GM10847 (cell line): Measurements from ENCODE around the gene FBXO45.
A peak's percentile ranks its signal among the peaks of the same experiment; 100 is the strongest.

Experiments used
- POLR2A ChIP-seq: IDR thresholded peaks from 2 replicates; pipeline ENCODE4 v1.6.1; 2011; ENCODE audit not compliant: insufficient read length; ENCODE audit errors: extremely low read depth

Gene FBXO45

GRCh38 chr3:196632046-196632751, 63.7 kb downstream of the FBXO45 start:
- TF ChIP-seq POLR2A = peak; percentile 66

GRCh38 chr3:196633555-196634151, 65.2 kb downstream of the FBXO45 start:
- peak; percentile 13 for TF ChIP-seq POLR2A

- no peak for TF ChIP-seq POLR2A
Measured at GRCh38 chr3:196634224-196634623, 65.8 kb downstream of the FBXO45 start.

- no peak for TF ChIP-seq POLR2A
Measured at GRCh38 chr3:196634829-196635228, 66.4 kb downstream of the FBXO45 start.

- TF ChIP-seq POLR2A = no peak
Measured at GRCh38 chr3:196636369-196637349, 68.2 kb downstream of the FBXO45 start.
